ENCODE measurements around the gene RUNX2.

The RUNX2 gene

DNA sequence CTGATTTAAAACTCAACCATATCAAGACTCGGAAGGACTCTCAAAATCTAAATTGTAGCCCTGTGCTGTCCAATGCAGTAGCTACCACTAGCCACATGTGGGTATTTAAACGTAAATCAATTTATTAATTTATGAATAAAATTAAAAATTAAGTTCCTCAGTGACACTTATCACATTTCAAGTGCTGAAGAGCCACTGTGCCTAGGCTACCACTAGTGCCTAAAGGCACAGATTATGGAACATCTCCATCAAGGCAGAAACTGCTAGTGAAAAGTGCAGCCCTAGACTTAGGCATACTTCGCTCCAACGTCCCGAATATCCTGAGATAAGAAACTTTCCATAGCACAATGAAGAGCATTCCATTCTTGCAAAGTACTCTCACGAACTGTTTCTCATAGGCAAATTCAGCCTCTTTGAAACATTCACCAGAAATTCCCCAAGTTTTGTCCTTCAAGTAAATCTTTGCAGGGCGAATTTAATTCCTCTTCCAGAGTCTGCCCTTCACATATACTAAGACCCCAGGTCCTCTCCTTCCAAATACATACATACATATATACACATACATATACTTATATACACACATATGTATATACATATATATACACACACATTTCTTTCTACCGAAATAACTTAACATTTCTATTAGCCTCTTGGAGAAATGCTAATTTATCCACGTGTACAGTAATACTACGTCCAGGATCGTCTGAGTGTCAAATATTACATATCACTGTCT lies 48.3 kb downstream of the RUNX2 start:
- H3K9me3 ChIP-seq (ENCODE audit: severe bottlenecking) = no peaks in the 10 kb centered on the region
- ATAC-seq (ENCODE audit: low read depth) (no peak), DNase-seq (ENCODE audit: low spot score) (no peak)
- H3K4me1 ChIP-seq (ENCODE audit: insufficient read depth, poor library complexity, severe bottlenecking) = peaks cover 11% of the 10 kb centered on the region
- H3K27me3 ChIP-seq (ENCODE audit: insufficient read depth, poor library complexity, severe bottlenecking) = no peaks in the 10 kb centered on the region
- TF ChIP-seq, protein P1, sequence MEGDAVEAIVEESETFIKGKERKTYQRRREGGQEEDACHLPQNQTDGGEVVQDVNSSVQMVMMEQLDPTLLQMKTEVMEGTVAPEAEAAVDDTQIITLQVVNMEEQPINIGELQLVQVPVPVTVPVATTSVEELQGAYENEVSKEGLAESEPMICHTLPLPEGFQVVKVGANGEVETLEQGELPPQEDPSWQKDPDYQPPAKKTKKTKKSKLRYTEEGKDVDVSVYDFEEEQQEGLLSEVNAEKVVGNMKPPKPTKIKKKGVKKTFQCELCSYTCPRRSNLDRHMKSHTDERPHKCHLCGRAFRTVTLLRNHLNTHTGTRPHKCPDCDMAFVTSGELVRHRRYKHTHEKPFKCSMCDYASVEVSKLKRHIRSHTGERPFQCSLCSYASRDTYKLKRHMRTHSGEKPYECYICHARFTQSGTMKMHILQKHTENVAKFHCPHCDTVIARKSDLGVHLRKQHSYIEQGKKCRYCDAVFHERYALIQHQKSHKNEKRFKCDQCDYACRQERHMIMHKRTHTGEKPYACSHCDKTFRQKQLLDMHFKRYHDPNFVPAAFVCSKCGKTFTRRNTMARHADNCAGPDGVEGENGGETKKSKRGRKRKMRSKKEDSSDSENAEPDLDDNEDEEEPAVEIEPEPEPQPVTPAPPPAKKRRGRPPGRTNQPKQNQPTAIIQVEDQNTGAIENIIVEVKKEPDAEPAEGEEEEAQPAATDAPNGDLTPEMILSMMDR (IDR thresholded peaks at IDR 0.05; ENCODE audit: poor library complexity, severe bottlenecking) = no peak
- H3K4me3 ChIP-seq (ENCODE audit: severe bottlenecking) = peak overlapping the region; percentile 76
- H3K36me3 ChIP-seq (ENCODE audit: low read depth) = no peaks in the 10 kb centered on the region
- H3K27ac ChIP-seq (ENCODE audit: poor library complexity, severe bottlenecking) = peak overlapping the region; percentile 76

DNA sequence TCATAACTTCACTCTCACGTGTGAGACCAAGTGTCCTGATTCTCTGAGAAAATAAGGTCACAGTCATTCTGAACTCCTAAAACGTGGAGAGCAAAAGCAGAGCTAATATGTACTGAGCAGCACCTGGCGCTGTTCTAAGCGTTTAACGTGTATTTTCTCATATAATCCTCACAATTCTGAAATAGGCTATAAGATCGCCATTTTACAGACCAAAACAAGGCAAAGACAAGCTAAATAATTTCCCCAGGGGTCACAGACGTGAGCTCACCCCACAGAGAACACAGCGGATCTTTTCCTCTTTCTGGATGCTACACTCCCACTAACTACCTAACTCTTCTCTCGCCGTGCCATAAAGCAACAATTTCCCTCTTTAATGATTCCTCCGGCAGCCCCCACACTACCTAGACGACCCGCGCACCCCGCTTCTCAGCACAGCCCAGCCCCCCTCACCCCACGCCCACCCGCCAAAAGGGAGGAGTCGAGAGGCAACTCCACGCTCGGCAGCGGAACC lies 49.0 kb downstream of the RUNX2 start:
- Histone ChIP-seq H3K36me3 (ENCODE audit: low read depth) (no peaks in the 10 kb centered on the region), H3K4me3 (ENCODE audit: severe bottlenecking) (peak overlapping the region; percentile 76), H3K9me3 (ENCODE audit: severe bottlenecking) (no peaks in the 10 kb centered on the region), H3K27me3 (ENCODE audit: insufficient read depth, poor library complexity, severe bottlenecking) (no peaks in the 10 kb centered on the region), H3K27ac (ENCODE audit: poor library complexity, severe bottlenecking) (peak overlapping the region; percentile 76), H3K4me1 (ENCODE audit: insufficient read depth, poor library complexity, severe bottlenecking) (peaks cover 11% of the 10 kb centered on the region)
- ATAC-seq (ENCODE audit: low read depth) = no peak
- peak; percentile 61 for DNase-seq (ENCODE audit: low spot score)
- TF ChIP-seq, protein P1 (IDR thresholded peaks at IDR 0.05; ENCODE audit: poor library complexity, severe bottlenecking) = no peak

DNA sequence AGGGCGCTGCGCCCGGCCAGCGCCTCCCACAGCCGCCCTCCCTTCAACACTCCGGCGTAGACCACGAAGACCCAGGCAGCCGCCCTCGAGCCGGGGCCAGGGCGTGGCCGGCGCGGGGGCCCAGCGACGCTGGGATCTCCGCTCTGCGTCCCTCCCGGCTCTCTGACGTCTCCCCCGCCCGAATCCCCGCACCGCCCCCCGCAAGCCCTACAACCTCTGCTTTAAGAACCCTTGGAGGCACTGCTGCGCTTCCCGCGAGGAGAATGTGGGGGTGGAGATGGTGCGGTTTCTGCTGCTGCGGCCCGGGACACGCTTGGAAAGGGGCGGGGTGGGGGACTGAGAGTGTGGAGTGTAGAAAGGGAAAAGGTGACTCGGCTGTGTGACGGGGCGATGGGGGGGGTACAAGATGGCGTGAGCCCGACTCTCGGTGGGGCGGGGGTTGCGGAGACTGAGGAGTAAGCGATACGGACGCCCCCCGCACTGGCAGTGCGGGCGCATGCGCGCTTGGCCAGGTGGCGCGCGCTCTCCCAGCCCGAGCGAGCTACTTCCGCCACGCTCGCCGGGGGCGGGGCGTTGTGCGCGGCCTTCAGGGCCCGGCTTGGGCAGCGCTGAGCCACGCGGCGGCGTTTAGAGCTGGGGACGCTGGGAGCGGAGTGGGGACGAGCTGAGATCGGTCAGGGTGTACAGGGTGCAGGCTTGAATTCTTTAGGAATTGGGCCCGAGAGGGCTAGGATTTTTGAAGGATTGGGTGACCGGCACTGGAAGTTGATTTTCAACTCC lies 49.6 kb downstream of the RUNX2 start, which contains the start of gene SUPT3H:
SUPT3H (minus strand) TSS at position 381 of the 780 bp plus-strand sequence.
- H3K27me3 ChIP-seq (ENCODE audit: insufficient read depth, poor library complexity, severe bottlenecking) = no peaks in the 10 kb centered on the region
- ATAC-seq (ENCODE audit: low read depth) (peak; percentile 93), DNase-seq (ENCODE audit: low spot score) (peak; percentile 86)
- H3K4me3 ChIP-seq (ENCODE audit: severe bottlenecking) = peak within 1 kb of the TSS; percentile 76
- TF ChIP-seq, protein P1 (IDR thresholded peaks at IDR 0.05; ENCODE audit: poor library complexity, severe bottlenecking) = peak; percentile 19
- H3K4me1 ChIP-seq (ENCODE audit: insufficient read depth, poor library complexity, severe bottlenecking) = peaks cover 11% of the 10 kb centered on the region
- peak within 1 kb of the TSS; percentile 76 for H3K27ac ChIP-seq (ENCODE audit: poor library complexity, severe bottlenecking)
- H3K9me3 ChIP-seq (ENCODE audit: severe bottlenecking) = no peaks in the 10 kb centered on the region
- no peaks in the 10 kb centered on the region for H3K36me3 ChIP-seq (ENCODE audit: low read depth)

DNA sequence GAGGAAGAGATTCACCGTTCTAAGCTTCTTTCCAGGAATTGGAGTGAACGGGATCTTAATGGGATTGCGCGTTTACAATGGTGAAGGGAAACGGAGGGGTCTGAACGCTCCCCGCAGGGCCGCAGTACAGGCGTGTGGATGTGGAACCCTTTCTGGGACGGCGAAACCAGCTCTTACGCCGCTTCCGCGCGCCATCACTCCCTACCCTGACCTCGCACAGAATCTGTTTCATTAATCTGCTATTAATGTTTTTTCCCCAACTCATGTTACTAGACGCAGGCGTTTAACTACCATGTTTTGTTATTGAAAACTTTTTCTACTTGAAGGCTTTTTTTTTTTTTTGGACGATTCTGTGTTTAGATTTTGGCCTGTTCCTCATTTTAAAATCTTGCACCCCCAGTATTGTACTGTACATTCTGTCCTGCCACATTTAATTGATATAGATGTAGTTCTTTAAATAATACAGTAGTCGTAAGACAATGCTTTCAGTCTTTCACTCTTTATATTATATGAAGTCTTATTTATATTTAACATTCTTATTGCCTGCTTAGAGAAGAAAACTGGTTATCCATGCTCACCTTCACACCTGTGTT lies 50.3 kb downstream of the RUNX2 start:
- TF ChIP-seq, protein P1 (IDR thresholded peaks at IDR 0.05; ENCODE audit: poor library complexity, severe bottlenecking) = no peak
- Histone ChIP-seq H3K36me3 (ENCODE audit: low read depth) (no peaks in the 10 kb centered on the region), H3K4me3 (ENCODE audit: severe bottlenecking) (peak overlapping the region; percentile 76), H3K27me3 (ENCODE audit: insufficient read depth, poor library complexity, severe bottlenecking) (no peaks in the 10 kb centered on the region), H3K27ac (ENCODE audit: poor library complexity, severe bottlenecking) (peak overlapping the region; percentile 76), H3K9me3 (ENCODE audit: severe bottlenecking) (no peaks in the 10 kb centered on the region), H3K4me1 (ENCODE audit: insufficient read depth, poor library complexity, severe bottlenecking) (peaks cover 11% of the 10 kb centered on the region)
- DNase-seq (ENCODE audit: low spot score) = no peak
- ATAC-seq (ENCODE audit: low read depth) = peak; percentile 54

All from RWPE2 (cell line).